ENCODE results near the gene SIRT2. TPM values are rescaled to one million over a fixed set of nuclear protein-coding genes. Genes with fewer than 3 reads are reported as not detected.

Gene SIRT2
- total and polyA plus RNA-seq, 2 of the 8 experiments (the other 6 are each of a cell fraction or from before 2014, with no cell fraction given), result 6.5 to 10.0 TPM

GRCh38 chr19:38849147-38849859 is 50.1 kb downstream of the SIRT2 start (continued):
- TF ChIP-seq, protein P1, sequence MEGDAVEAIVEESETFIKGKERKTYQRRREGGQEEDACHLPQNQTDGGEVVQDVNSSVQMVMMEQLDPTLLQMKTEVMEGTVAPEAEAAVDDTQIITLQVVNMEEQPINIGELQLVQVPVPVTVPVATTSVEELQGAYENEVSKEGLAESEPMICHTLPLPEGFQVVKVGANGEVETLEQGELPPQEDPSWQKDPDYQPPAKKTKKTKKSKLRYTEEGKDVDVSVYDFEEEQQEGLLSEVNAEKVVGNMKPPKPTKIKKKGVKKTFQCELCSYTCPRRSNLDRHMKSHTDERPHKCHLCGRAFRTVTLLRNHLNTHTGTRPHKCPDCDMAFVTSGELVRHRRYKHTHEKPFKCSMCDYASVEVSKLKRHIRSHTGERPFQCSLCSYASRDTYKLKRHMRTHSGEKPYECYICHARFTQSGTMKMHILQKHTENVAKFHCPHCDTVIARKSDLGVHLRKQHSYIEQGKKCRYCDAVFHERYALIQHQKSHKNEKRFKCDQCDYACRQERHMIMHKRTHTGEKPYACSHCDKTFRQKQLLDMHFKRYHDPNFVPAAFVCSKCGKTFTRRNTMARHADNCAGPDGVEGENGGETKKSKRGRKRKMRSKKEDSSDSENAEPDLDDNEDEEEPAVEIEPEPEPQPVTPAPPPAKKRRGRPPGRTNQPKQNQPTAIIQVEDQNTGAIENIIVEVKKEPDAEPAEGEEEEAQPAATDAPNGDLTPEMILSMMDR (IDR thresholded peaks at IDR 0.05; ENCODE audit: control extremely low read depth in 1 of 3, insufficient read depth in 1 of 3, low read depth in 1 of 3, low read length in 3 of 3), result no peak
- TF ChIP-seq SP1 (IDR thresholded peaks at IDR 0.05; ENCODE audit: low read depth, low read length) (no peak; the same call in 1 of the 2 replicates), EGR1 (IDR thresholded peaks at IDR 0.05; ENCODE audit: borderline replicate concordance, low read depth, low read length) (peak; percentile 57; the same call in 1 of the 2 replicates), NRF1 (IDR thresholded peaks at IDR 0.05; ENCODE audit: low read depth, low read length) (peak; percentile 97), PHF8 (conservative IDR thresholded peaks at IDR 0.05; ENCODE audit: low read depth, low read length) (peak; percentile 92), USF2 (IDR thresholded peaks at IDR 0.05; ENCODE audit: low read length) (peak; percentile 27; the same call in 1 of the 2 replicates), BACH1 (IDR thresholded peaks at IDR 0.05; ENCODE audit: low read length) (0 out of 2 replicates have a peak, but pooled peaks have one; percentile 36), MAX (IDR thresholded peaks at IDR 0.05) (peak; percentile 84)

Data from H1 (cell line).